Measurements from ENCODE around the gene GRIK4.
"Not testable (repeated sequence)": the region's sequence is repeated elsewhere in the genome, so short reads cannot be mapped to it uniquely, and the experiment has no call there.

GRIK4 gene

DNA sequence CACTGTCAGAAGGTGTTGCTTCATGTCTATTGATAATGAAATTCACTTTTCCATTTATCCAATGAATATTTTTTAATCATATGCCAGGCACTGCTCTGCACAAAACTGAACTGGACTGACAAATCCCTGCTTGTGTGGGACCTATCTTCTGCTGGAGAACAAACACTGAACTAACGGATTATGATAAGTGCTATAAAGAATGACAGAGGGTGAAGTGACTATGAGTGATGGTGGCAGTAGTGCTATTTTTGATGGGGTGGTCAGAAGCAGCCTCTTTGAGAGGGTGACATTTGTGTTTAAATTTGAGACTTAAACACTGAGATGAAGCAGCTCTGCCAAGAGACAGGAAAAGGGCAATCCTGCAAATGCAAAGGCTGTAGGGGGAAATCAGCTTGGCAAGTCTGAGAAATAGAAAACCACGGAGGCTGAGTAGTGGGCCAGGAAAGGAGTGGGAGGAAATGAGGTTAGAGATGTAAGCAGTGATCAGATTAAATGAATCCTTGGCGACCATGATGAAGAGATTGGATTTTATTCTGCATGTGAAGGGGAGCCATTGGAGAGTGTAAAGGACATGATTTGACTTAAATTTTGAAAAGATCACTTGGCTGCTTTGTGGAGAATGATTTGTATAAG is 518.4 kb downstream of the GRIK4 start:
- no peak for DNase-seq

GRCh38 chr11:121031167-121031566 is 519.6 kb downstream of the GRIK4 start:
- no peak for DNase-seq

- not testable (repeated sequence) for DNase-seq
Observed at GRCh38 chr11:121031648-121032047, 520.1 kb downstream of the GRIK4 start.

DNA sequence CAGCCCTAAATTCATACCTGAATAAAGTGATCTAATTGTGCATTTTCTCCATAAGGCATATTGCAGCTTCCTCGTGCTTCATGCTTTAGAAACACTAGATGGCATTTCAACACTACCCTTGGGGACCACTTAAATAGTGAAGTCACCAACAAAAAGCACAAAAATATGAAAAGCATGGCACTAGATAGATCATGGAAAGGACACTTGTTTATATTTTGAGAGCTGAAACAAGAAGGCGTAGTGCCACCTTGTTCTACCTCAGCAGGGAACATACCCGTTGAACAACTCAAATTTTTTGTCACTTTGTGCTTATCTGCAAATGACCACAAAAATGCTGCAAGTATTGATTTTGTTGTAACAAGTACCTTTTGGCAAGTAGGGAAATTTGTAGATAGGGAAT is 521.0 kb downstream of the GRIK4 start:
- no peak for DNase-seq

DNA sequence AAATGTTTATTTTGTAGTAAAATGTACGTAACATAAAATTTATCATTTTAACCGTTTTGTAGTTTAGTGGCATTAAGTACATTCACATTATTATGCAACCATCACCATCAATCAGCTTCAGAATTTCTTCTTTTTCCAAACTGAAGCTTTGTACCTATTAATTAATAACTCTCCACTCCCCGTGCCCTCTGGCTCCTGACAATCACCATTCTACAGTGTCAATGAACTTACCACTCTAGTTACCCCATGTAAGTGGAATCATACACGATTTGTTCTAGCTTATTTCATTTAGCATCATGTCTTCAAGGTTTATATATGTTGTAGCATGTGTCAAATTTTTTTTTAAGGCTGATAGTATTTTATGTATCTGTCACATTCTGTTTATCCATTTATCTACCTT is 522.1 kb downstream of the GRIK4 start:
- no peak for DNase-seq

DNA sequence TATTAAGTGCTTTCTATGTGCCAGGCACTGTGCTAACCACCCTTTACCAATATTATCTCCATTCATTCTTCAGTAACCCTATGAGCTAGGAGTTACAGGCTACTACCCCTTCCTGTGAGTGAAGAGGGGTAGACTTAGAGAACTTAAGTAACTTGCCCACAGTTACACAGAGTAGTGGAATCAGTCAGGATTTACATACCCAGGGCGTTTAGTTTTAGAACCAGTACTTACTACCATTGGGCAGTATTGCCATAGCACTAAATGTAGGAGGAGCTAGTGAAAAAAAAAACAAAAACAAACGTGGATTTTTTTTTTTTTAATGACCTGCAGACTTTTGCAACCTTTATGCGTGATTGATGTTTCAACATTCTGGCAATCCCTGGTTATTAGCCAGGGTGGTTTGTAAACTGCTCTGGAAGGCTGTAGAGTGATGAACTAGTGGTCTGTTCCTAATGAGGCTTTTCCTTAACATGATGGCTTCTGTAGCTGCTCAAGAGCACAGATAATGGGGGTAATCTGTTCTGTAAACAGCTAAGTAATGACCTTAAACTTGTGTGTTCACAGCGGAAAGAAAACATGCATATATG is 523.7 kb downstream of the GRIK4 start:
- no peak for DNase-seq

GRCh38 chr11:121035780-121036179 is 524.2 kb downstream of the GRIK4 start:
- no peak for DNase-seq

GRCh38 chr11:121037016-121037415 is 525.5 kb downstream of the GRIK4 start:
- no peak for DNase-seq

All from activated effector memory CD4-positive, alpha-beta T cell treated with Interleukin-2 at 50 U/mL for 16 hours (primary cell).